Fibroblast of lung (primary cell): Measurements from ENCODE around the gene MROH2A. TPM values are rescaled to one million over a fixed set of nuclear protein-coding genes. Genes with fewer than 3 reads are reported as not detected.
"Not testable (repeated sequence)": the region's sequence is repeated elsewhere in the genome, so short reads cannot be mapped to it uniquely, and the experiment has no call there.

Experiments used
- DNase-seq, 2 donors: peaks; one replicate each; pipeline versions ENCODE4 v3.0.0 to v3.0.0-alpha.2; 2010; ENCODE audit warnings: low read depth in 2 of 2
- H2AFZ ChIP-seq: 2 replicates; pipeline ENCODE4 v1.5.1; 2012; ENCODE audit warnings: low read length, control low read depth, inconsistent platforms
- H3K27ac ChIP-seq: 2 replicates; pipeline ENCODE4 v1.5.1; 2011; ENCODE audit warnings: low read length, control low read depth; ENCODE audit not compliant: insufficient read depth
- H3K27me3 ChIP-seq: 2 replicates; pipeline ENCODE4 v1.5.1; 2011; ENCODE audit warnings: mild to moderate bottlenecking, low read length; ENCODE audit not compliant: control insufficient read depth, insufficient read depth
- H3K36me3 ChIP-seq: 2 replicates; pipeline ENCODE4 v1.5.1; 2011; ENCODE audit warnings: low read length; ENCODE audit not compliant: control insufficient read depth, insufficient read depth
- H3K4me1 ChIP-seq: 2 replicates; pipeline ENCODE4 v1.5.1; 2011; ENCODE audit warnings: low read length; ENCODE audit not compliant: control insufficient read depth, insufficient read depth; ENCODE audit errors: extremely low read depth
- H3K4me2 ChIP-seq: 2 replicates; pipeline ENCODE4 v1.5.1; 2011; ENCODE audit warnings: low read length, control low read depth; ENCODE audit not compliant: insufficient read depth; ENCODE audit errors: extremely low read depth
- H3K4me3 ChIP-seq, 4 experiments: fragments of 200-600 bp in 1 of 4; sonication (generic) in 1 of 4; replicated peaks in 1 of 4; 2 replicates each; pipeline ENCODE4 v1.5.1; 2011 to 2016; ENCODE audit warnings: low read length in 4 of 4, low read depth in 3 of 4, mild to moderate bottlenecking in 3 of 4, control low read depth in 2 of 4, inconsistent platforms in 1 of 4, mixed read lengths in 1 of 4; ENCODE audit not compliant: insufficient read depth in 1 of 4; ENCODE audit errors: control extremely low read depth in 1 of 4
- H3K79me2 ChIP-seq: 2 replicates; pipeline ENCODE4 v1.5.1; 2012; ENCODE audit warnings: mild to moderate bottlenecking, low read length, inconsistent platforms; ENCODE audit not compliant: control insufficient read depth, insufficient read depth
- H3K9ac ChIP-seq: 2 replicates; pipeline ENCODE4 v1.5.1; 2011; ENCODE audit warnings: mild to moderate bottlenecking, low read length, control low read depth; ENCODE audit not compliant: insufficient read depth
- H3K9me3 ChIP-seq: 2 replicates; pipeline ENCODE4 v1.5.1; 2012; ENCODE audit warnings: low read depth, low read length; ENCODE audit not compliant: control insufficient read depth, insufficient read depth
- H4K20me1 ChIP-seq: 2 replicates; pipeline ENCODE4 v1.5.1; 2011; ENCODE audit warnings: low read length; ENCODE audit not compliant: control insufficient read depth, insufficient read depth; ENCODE audit errors: extremely low read depth
- EZH2 ChIP-seq: IDR thresholded peaks from 2 replicates; pipeline ENCODE4 v1.5.1; 2012; ENCODE audit warnings: low read length, control low read depth, mild to moderate bottlenecking; ENCODE audit errors: missing control alignments
- polyA plus RNA-seq, 2 donors: library from polyadenylated mRNA; depleted of rRNA in 1 of 2; stranded (reverse) in 1 of 2; unstranded in 1 of 2; fragments of >200 nt; gene quantifications; 2 replicates each; pipeline ENCODE4 v1.2.1, GENCODE V29; 2011 to 2012; ENCODE audit warnings: missing spikeins in 1 of 2
- total RNA-seq: library from RNA; depleted of rRNA; stranded (reverse); fragments of >200 nt; gene quantifications from 2 replicates; pipeline ENCODE4 v1.2.1, GENCODE V29; 2014
- TF ChIP-seq, protein P1 (sequence below), 2 donors: IDR thresholded peaks in 1 of 2; conservative IDR thresholded peaks in 1 of 2; 1 replicate in 1 of 2; 2 replicates in 1 of 2; pipeline ENCODE4 v1.5.1; 2011 to 2012; ENCODE audit warnings: low read length in 2 of 2, control low read depth in 1 of 2, inconsistent platforms in 1 of 2, low read depth in 1 of 2, mild to moderate bottlenecking in 1 of 2

The MROH2A gene
- total and polyA plus RNA-seq, 2 donors (not counting 1 experiment from before 2014, with no cell fraction given) = not detected

- TF ChIP-seq, protein P1, sequence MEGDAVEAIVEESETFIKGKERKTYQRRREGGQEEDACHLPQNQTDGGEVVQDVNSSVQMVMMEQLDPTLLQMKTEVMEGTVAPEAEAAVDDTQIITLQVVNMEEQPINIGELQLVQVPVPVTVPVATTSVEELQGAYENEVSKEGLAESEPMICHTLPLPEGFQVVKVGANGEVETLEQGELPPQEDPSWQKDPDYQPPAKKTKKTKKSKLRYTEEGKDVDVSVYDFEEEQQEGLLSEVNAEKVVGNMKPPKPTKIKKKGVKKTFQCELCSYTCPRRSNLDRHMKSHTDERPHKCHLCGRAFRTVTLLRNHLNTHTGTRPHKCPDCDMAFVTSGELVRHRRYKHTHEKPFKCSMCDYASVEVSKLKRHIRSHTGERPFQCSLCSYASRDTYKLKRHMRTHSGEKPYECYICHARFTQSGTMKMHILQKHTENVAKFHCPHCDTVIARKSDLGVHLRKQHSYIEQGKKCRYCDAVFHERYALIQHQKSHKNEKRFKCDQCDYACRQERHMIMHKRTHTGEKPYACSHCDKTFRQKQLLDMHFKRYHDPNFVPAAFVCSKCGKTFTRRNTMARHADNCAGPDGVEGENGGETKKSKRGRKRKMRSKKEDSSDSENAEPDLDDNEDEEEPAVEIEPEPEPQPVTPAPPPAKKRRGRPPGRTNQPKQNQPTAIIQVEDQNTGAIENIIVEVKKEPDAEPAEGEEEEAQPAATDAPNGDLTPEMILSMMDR (conservative IDR thresholded peaks at IDR 0.05 in 1 of 2, IDR thresholded peaks at IDR 0.05 in 1 of 2; ENCODE audit: low read depth in 1 of 2, low read length in 2 of 2) = no peak
- no peak for TF ChIP-seq EZH2
These were observed 31.5 kb upstream of the MROH2A start for GRCh38 chr2:233746475-233747282.

GRCh38 chr2:233747283-233747544 lies 30.9 kb upstream of the MROH2A start:
- no peaks in the 10 kb centered on the region for H3K36me3 ChIP-seq
- no peaks in the 10 kb centered on the region for H3K27me3 ChIP-seq
- no peaks in the 10 kb centered on the region for H3K4me1 ChIP-seq
- no peak overlapping the region for H3K4me2 ChIP-seq
- H3K9ac ChIP-seq = no peak overlapping the region
- no peak overlapping the region for H3K4me3 ChIP-seq
- no peak overlapping the region for H3K27ac ChIP-seq
- no peak overlapping the region for H2AFZ ChIP-seq
- TF ChIP-seq EZH2 = no peak
- TF ChIP-seq, protein P1 (conservative IDR thresholded peaks at IDR 0.05 in 1 of 2, IDR thresholded peaks at IDR 0.05 in 1 of 2; ENCODE audit: low read depth in 1 of 2, low read length in 2 of 2) = no peak
- H3K9me3 ChIP-seq = no peaks in the 10 kb centered on the region
- no peak for DNase-seq
- H4K20me1 ChIP-seq = no peaks in the 10 kb centered on the region
- H3K79me2 ChIP-seq = no peaks in the 10 kb centered on the region

More at GRCh38 chr2:233746475-233747282, 31.5 kb upstream of the MROH2A start:
- H3K79me2 ChIP-seq = no peaks in the 10 kb centered on the region
- no peak overlapping the region for H2AFZ ChIP-seq
- H3K4me3 ChIP-seq = no peak overlapping the region
- H3K9ac ChIP-seq = no peak overlapping the region
- H4K20me1 ChIP-seq = no peaks in the 10 kb centered on the region
- no peak overlapping the region for H3K4me2 ChIP-seq
- peak in 1 of 2 donors; percentile 78 for DNase-seq
- H3K9me3 ChIP-seq = no peaks in the 10 kb centered on the region
- no peaks in the 10 kb centered on the region for H3K36me3 ChIP-seq
- H3K27me3 ChIP-seq = no peaks in the 10 kb centered on the region
- no peaks in the 10 kb centered on the region for H3K4me1 ChIP-seq
- no peak overlapping the region for H3K27ac ChIP-seq

DNA sequence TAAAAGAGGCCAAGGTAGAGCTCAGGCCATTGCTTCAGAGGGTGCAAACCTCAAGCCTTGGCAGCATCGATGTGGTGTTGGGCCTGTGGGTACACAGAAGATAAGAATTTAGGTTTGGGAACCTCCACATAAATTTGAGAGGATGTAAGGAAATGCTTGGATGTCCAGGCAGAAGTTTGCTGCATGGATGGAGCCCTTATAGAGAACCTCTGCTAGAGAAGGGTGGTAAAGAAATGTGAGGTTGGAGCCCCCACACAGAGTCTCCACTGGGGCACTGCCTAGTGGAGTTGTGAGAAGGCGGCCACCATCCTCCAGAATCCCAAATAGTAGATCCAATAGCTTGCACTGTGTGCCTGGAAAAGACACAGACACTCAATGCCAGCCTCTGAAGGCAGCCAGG lies 27.4 kb upstream of the MROH2A start:
- H3K27ac ChIP-seq, H3K4me3 ChIP-seq, H4K20me1 ChIP-seq, H3K79me2 ChIP-seq, H3K9me3 ChIP-seq, H3K4me2 ChIP-seq, H3K9ac ChIP-seq, H2AFZ ChIP-seq, H3K4me1 ChIP-seq, DNase-seq, H3K36me3 ChIP-seq, H3K27me3 ChIP-seq: not testable (repeated sequence)

GRCh38 chr2:233751212-233752009 lies 26.7 kb upstream of the MROH2A start:
- H3K27ac ChIP-seq, H3K9me3 ChIP-seq, H4K20me1 ChIP-seq, H3K4me3 ChIP-seq, H3K79me2 ChIP-seq, H3K9ac ChIP-seq, H3K4me2 ChIP-seq, DNase-seq, H2AFZ ChIP-seq, H3K27me3 ChIP-seq, H3K36me3 ChIP-seq, H3K4me1 ChIP-seq: not testable (repeated sequence)
